ENCODE measurements around the gene HCFC1R1. TPM values are rescaled to one million over a fixed set of nuclear protein-coding genes. Genes with fewer than 3 reads are reported as not detected.

Gene HCFC1R1
- total and polyA plus RNA-seq, 2 of the 8 experiments (the other 6 are each of a cell fraction or from before 2014, with no cell fraction given): 72.7 to 138 TPM

DNA sequence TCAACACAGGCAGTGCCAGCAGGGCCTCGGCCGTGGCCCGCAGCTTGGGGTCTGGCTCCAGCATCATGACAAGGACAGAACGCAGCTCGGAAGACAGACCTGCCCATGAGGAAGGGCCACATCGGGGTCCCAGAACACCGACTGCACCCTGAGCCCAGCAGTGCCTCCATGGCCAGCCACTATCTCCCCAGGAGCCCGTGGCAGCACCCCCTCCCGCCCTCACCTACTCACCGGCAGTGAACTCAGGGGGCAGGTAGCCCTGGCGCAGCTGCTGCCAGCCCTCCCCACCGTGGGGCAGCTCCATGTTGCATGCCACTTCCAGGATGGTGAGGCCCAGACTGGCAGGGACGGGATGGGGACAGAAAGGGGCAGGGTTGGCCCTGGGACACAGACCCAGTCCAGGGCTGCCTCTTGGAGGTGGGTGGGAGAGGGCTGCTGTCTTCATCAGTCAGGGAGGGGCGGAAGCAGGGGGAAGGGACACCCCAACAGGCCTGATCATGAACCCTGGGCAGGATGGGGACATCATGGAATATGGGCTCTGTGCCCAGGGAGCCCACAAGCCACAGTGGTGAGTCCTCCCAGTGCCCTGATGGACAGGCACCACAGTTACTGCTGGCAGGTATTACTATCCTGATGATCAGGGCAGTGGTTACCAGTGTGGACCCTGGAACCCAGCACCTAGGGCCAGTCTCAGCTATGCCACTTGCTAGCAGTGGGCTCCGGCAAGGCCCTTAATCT, 49.3 kb downstream of the HCFC1R1 start:
- ChIA-PET CTCF (ENCODE audit: partially characterized antibody) (interaction anchor here (0.7 to 2.8 kb wide), 9 partner anchors 9 to 1021 kb away, joined by 3 to 15 read pairs (median 3); no protein-coding TSS in a partner anchor), POLR2A (ENCODE audit: partially characterized antibody) (interaction anchor here (0.7 to 25.4 kb wide), 11 partner anchors 8 to 67 kb away, joined by 3 to 455 read pairs (median 4); partner anchors contain the start of genes CLDN6, HCFC1R1, KREMEN2 and PKMYT1)

More for the DNA sequence above, 49.3 kb downstream of the HCFC1R1 start:
- Histone ChIP-seq H3K4me3 (ENCODE audit: extremely low read depth in 1 of 4, insufficient read depth in 2 of 4, low read depth in 3 of 4, low read length in 4 of 4) (no peak overlapping the region), H2BK15ac (ENCODE audit: low read length) (no peak overlapping the region), H3K23ac (ENCODE audit: insufficient read length) (no peak overlapping the region), H2AFZ (ENCODE audit: low read length) (no peak overlapping the region), H2BK5ac (ENCODE audit: low read depth, low read length) (no peak overlapping the region; the same call in 1 of the 2 replicates), H2BK20ac (ENCODE audit: low read length) (no peak overlapping the region), H3K79me2 (ENCODE audit: control insufficient read depth in 1 of 2, insufficient read depth in 2 of 2, low read length in 2 of 2) (peaks cover 0 to 7% of the 10 kb centered on the region in 2 experiments; a peak in 2 of 4 replicates), H3K4me1 (replicated peaks in 1 of 4; ENCODE audit: control insufficient read depth in 3 of 4, insufficient read depth in 4 of 4, low read length in 3 of 4) (peaks cover 0 to 15% (median 9%) of the 10 kb centered on the region in 4 experiments; a peak in 6 of 7 replicates), H3K23me2 (ENCODE audit: low read depth, low read length) (peaks cover 4% of the 10 kb centered on the region; the same call in 1 of the 2 replicates), H3K4ac (replicated peaks; ENCODE audit: insufficient read length, low read depth, low read length) (no peak overlapping the region), H3K56ac (replicated peaks; ENCODE audit: insufficient read length, low read depth, low read length) (no peak overlapping the region), H3K27me3 (replicated peaks in 1 of 4; ENCODE audit: control insufficient read depth in 3 of 4, extremely low read depth in 1 of 4, insufficient read depth in 3 of 4, low read length in 3 of 4) (no peaks in the 10 kb centered on the region), H3K18ac (ENCODE audit: extremely low read depth, low read length) (no peak overlapping the region), H4K8ac (ENCODE audit: extremely low read depth, insufficient read depth, low read length) (no peak overlapping the region), H4K91ac (replicated peaks; ENCODE audit: insufficient read length, low read length) (no peak overlapping the region), H3K79me1 (ENCODE audit: low read depth, low read length) (peaks cover 18% of the 10 kb centered on the region), H4K20me1 (replicated peaks in 1 of 2; ENCODE audit: control insufficient read depth in 1 of 2, insufficient read depth in 2 of 2, low read length in 2 of 2) (peaks cover 30 to 41% of the 10 kb centered on the region in 2 experiments), H2BK120ac (replicated peaks; ENCODE audit: low read depth, low read length) (no peak overlapping the region), H4K5ac (ENCODE audit: insufficient read length, low read depth, low read length) (no peak overlapping the region), H3K14ac (ENCODE audit: insufficient read length) (no peak overlapping the region), H2BK12ac (ENCODE audit: low read depth, low read length) (no peak overlapping the region), H3K27ac (ENCODE audit: low read depth, low read length) (no peak overlapping the region), H3K4me2 (ENCODE audit: insufficient read depth in 1 of 2, low read depth in 2 of 2, low read length in 2 of 2) (no peak overlapping the region), H3K36me3 (ENCODE audit: control insufficient read depth in 2 of 4, insufficient read depth in 4 of 4, low read length in 3 of 4) (peaks cover 20 to 46% (median 33%) of the 10 kb centered on the region in 4 experiments), H2AK5ac (ENCODE audit: low read depth, low read length) (no peak overlapping the region), H3K9me3 (ENCODE audit: insufficient read depth in 2 of 2, low read depth in 1 of 2, low read length in 1 of 2) (no peaks in the 10 kb centered on the region), H3K9ac (replicated peaks in 1 of 4; ENCODE audit: extremely low read depth in 1 of 4, low read depth in 3 of 4, low read length in 3 of 4) (no peak overlapping the region)
- 93% methylated on average over 12 of the region's 15 CpGs; no CpG with 5 or more reads in 1 of the 2 experiments for WGBS, 2 experiments (ENCODE audit: extremely low coverage in 1 of 2, insufficient coverage in 1 of 2, insufficient read length in 1 of 2, insufficient replicate concordance in 2 of 2, low coverage in 1 of 2, low lambda C conversion rate in 2 of 2, missing lambda C conversion rate in 1 of 2)
- FAIRE-seq: no peak
- DNase-seq (ENCODE audit: low read depth in 1 of 2, low spot score in 2 of 2): no peak
- no peak for TF ChIP-seq CHD1 (IDR thresholded peaks at IDR 0.05; ENCODE audit: low read depth, low read length)
- no peak for TF ChIP-seq RAD21 (IDR thresholded peaks at IDR 0.05 in 1 of 2, conservative IDR thresholded peaks at IDR 0.05 in 1 of 2; ENCODE audit: low read depth in 2 of 2, low read length in 2 of 2)
- no peak for TF ChIP-seq SP4 (IDR thresholded peaks at IDR 0.05; ENCODE audit: low read length)
- TF ChIP-seq EZH2 (IDR thresholded peaks at IDR 0.05; ENCODE audit: low read depth, low read length, severe bottlenecking): no peak
- TF ChIP-seq BACH1 (IDR thresholded peaks at IDR 0.05; ENCODE audit: low read length): no peak

All from H1 (cell line).